ENCODE results near the gene OXER1. TPM values are rescaled to one million over a fixed set of nuclear protein-coding genes. Genes with fewer than 3 reads are reported as not detected.

OXER1 gene
- total and polyA plus RNA-seq, 9 of the 15 experiments (the other 6 are each of a cell fraction or from before 2014, with no cell fraction given): not detected

GRCh38 chr2:42754021-42754775 is 9.7 kb downstream of the OXER1 start:
- Histone ChIP-seq H4K20me1 (replicated peaks; ENCODE audit: control insufficient read depth, insufficient read depth, low read length) (peaks cover 8% of the 10 kb centered on the region), H3K4me2 (ENCODE audit: insufficient read depth, low read length) (no peak overlapping the region), H3K36me3 (ENCODE audit: control insufficient read depth, insufficient read depth, low read length) (no peaks in the 10 kb centered on the region), H3K4me1 (replicated peaks in 1 of 2; ENCODE audit: control insufficient read depth in 2 of 2, insufficient read depth in 2 of 2, low read length in 2 of 2) (peaks cover 0 to 9% of the 10 kb centered on the region in 2 experiments; a peak in 2 of 5 replicates), H3K9me3 (replicated peaks; ENCODE audit: control insufficient read depth, insufficient read depth, low read depth, low read length) (no peaks in the 10 kb centered on the region), H3K27me3 (ENCODE audit: control insufficient read depth in 2 of 2, insufficient read depth in 2 of 2, low read length in 2 of 2) (peaks cover 11 to 54% of the 10 kb centered on the region in 2 experiments), H3K27ac (ENCODE audit: extremely low read depth, low read depth, low read length) (no peak overlapping the region), H3K9ac (ENCODE audit: insufficient read depth in 1 of 2, low read depth in 2 of 2, low read length in 2 of 2) (no peak overlapping the region), H3K9me1 (ENCODE audit: control insufficient read depth, insufficient read depth, low read length) (no peaks in the 10 kb centered on the region), H3K4me3 (no peak overlapping the region), H3K79me2 (ENCODE audit: control insufficient read depth, insufficient read depth, low read length) (no peaks in the 10 kb centered on the region), H2AFZ (ENCODE audit: low read depth, low read length) (no peak overlapping the region)
- in situ Hi-C loops (cut with MboI): no loop called here
- no peak for TF ChIP-seq TEAD4 (IDR thresholded peaks at IDR 0.05; ENCODE audit: low read length)
- no peak for TF ChIP-seq TEAD4 (CRISPR knock-in tag; IDR thresholded peaks at IDR 0.05; ENCODE audit: borderline replicate concordance)
- TF ChIP-seq PURB (CRISPR knock-in tag; IDR thresholded peaks at IDR 0.05; ENCODE audit: low read depth): no peak
- no peak for TF ChIP-seq E2F3 (CRISPR knock-in tag; IDR thresholded peaks at IDR 0.05)
- TF ChIP-seq ZKSCAN1 (IDR thresholded peaks at IDR 0.05; ENCODE audit: low read depth, low read length): no peak
- TF ChIP-seq ELK1 (CRISPR knock-in tag; IDR thresholded peaks at IDR 0.05): no peak
- no peak for TF ChIP-seq CBX2 (IDR thresholded peaks at IDR 0.05; ENCODE audit: insufficient read depth, low read length, poor library complexity, severe bottlenecking)
- TF ChIP-seq ILF3 (IDR thresholded peaks at IDR 0.05; ENCODE audit: borderline replicate concordance): no peak
- no peak for TF ChIP-seq HINFP (tag; conservative IDR thresholded peaks at IDR 0.05; ENCODE audit: low read depth)
- TF ChIP-seq HNRNPLL (IDR thresholded peaks at IDR 0.05; ENCODE audit: low read depth, low read length, poor library complexity, severe bottlenecking): no peak
- intact Hi-C loops (cut with micrococcal nuclease): no loop called here
- 2% methylated on average over 11 of the region's 11 CpGs for WGBS (ENCODE audit: insufficient coverage, low coverage, missing lambda C conversion rate)
- FAIRE-seq (no peak), DNase-seq (ENCODE audit: extremely low read depth in 1 of 4, low spot score in 3 of 4) (peak in 2 of 4 experiments; percentile 5), ATAC-seq (no peak)
- CTCF ChIA-PET (ENCODE audit: low intra/inter-chr PET ratio): no interaction called here
- no TSS peak for BruUV-seq (replicated peaks)
- POLR2A ChIA-PET: interaction anchor here (1.0 to 1.3 kb wide), 3 partner anchors 8 to 12 kb away, joined by 3 to 4 read pairs (median 3); no protein-coding TSS in a partner anchor
